PC-9 (cell line): ENCODE data around the gene MTMR3. TPM values are rescaled to one million over a fixed set of nuclear protein-coding genes. Genes with fewer than 3 reads are reported as not detected.

Experiments used
- BruUV-seq: library from RNA; stranded (reverse); fragments of 400-500 nt; replicated peaks from 2 replicates; lab custom pipeline; 2021; lab: Mats Ljungman, UMichigan
- CTCF ChIA-PET: fragments of 300-600 bp; sonication (Branson Sonifier 250); formaldehyde crosslinking; loops from one replicate; lab custom pipeline; 2022; ENCODE audit warnings: antibody characterized with exemption; lab: Charles Lee
- POLR2A ChIA-PET: fragments of 300-600 bp; sonication (Branson Sonifier 250); formaldehyde crosslinking; loops from one replicate; lab custom pipeline; 2022; ENCODE audit warnings: antibody characterized with exemption; ENCODE audit not compliant: unreplicated experiment; lab: Charles Lee
- DNase-seq, 2 experiments: peaks; one replicate each; pipeline versions ENCODE4 v3.0.0 to v3.0.0-alpha.2; 2015 to 2022; ENCODE audit warnings: mixed read lengths in 1 of 2
- H2AFZ ChIP-seq: fragments of 200-600 bp; sonication (generic); 2 replicates; pipeline ENCODE4 v1.8.1; 2017; ENCODE audit warnings: antibody characterized with exemption
- H3F3A ChIP-seq: fragments of 200-600 bp; sonication (generic); 2 replicates; pipeline ENCODE4 v1.8.1; 2017; ENCODE audit warnings: antibody characterized with exemption, mild to moderate bottlenecking, low read depth; ENCODE audit not compliant: insufficient read depth
- H3K27ac ChIP-seq: fragments of 200-600 bp; sonication (generic); 2 replicates; pipeline ENCODE4 v1.6.1; 2016; ENCODE audit warnings: mixed run types
- H3K27me3 ChIP-seq: fragments of 200-600 bp; sonication (generic); 2 replicates; pipeline ENCODE4 v1.6.1; 2016; ENCODE audit warnings: low read depth, mixed run types; ENCODE audit not compliant: insufficient read depth
- H3K36me3 ChIP-seq: fragments of 200-600 bp; sonication (generic); 2 replicates; pipeline ENCODE4 v1.6.1; 2016; ENCODE audit warnings: low read depth, mixed run types
- H3K4me1 ChIP-seq: fragments of 200-600 bp; sonication (generic); replicated peaks from 2 replicates; pipeline ENCODE4 v1.6.1; 2016; ENCODE audit warnings: mixed run types; ENCODE audit not compliant: insufficient read depth
- H3K4me2 ChIP-seq: fragments of 200-600 bp; sonication (generic); 2 replicates; pipeline ENCODE4 v1.6.1; 2017; ENCODE audit warnings: mixed run types
- H3K4me3 ChIP-seq: fragments of 200-600 bp; sonication (generic); 2 replicates; pipeline ENCODE4 v1.6.1; 2016; ENCODE audit warnings: mixed run types
- H3K79me2 ChIP-seq: fragments of 200-600 bp; sonication (generic); 2 replicates; pipeline ENCODE4 v1.6.1; 2017; ENCODE audit warnings: low read depth, mixed run types
- H3K9me2 ChIP-seq: fragments of 200-600 bp; sonication (generic); 2 replicates; pipeline ENCODE4 v1.8.1; 2017; ENCODE audit warnings: mild to moderate bottlenecking; ENCODE audit not compliant: insufficient read depth
- H3K9me3 ChIP-seq: fragments of 200-600 bp; sonication (generic); 2 replicates; pipeline ENCODE4 v1.8.1; 2016; ENCODE audit warnings: low read depth; ENCODE audit not compliant: insufficient read depth
- H4K20me1 ChIP-seq: fragments of 200-600 bp; sonication (generic); 2 replicates; pipeline ENCODE4 v1.8.1; 2017; ENCODE audit not compliant: insufficient read depth
- CTCF ChIP-seq: fragments of 200-600 bp; sonication (generic); conservative IDR thresholded peaks from 2 replicates; pipeline ENCODE4 v1.6.1; 2017; ENCODE audit warnings: mixed run types, antibody characterized with exemption, mild to moderate bottlenecking, moderate library complexity
- EZH2 ChIP-seq: fragments of 200-600 bp; sonication (generic); IDR thresholded peaks from 2 replicates; pipeline ENCODE4 v1.8.0; 2017; ENCODE audit warnings: antibody characterized with exemption, low read depth
- intact Hi-C: fragments of 100-400 bp; cut with micrococcal nuclease; formaldehyde crosslinking; loops from one replicate; pipeline ENCODE4 v1.10.0; 2022; ENCODE audit not compliant: unreplicated experiment
- total RNA-seq: library from RNA; stranded (reverse); gene quantifications from 2 replicates; pipeline ENCODE4 v1.2.3, GENCODE V29; 2021

MTMR3 gene
- total RNA-seq, 1 experiment from 2014 or later: 28.1 TPM

GRCh38 chr22:30025221-30025620, 142.2 kb downstream of the MTMR3 start:
- no peak overlapping the region for H3K27ac ChIP-seq
- POLR2A ChIA-PET: interaction anchor here (0.5 to 0.9 kb wide), 3 partner anchors 46 to 399 kb away, joined by 3 to 8 read pairs (median 4); no protein-coding TSS in a partner anchor
- intact Hi-C loops: loop anchor here (10.0 kb wide), 1 partner anchor 60 kb away; the partner anchor contains the start of gene HORMAD2

GRCh38 chr22:30026756-30027155, 143.8 kb downstream of the MTMR3 start:
- no peak for TF ChIP-seq EZH2
- no peak for TF ChIP-seq CTCF
- ChIA-PET POLR2A (no interaction called here), CTCF (no interaction called here)
- Histone ChIP-seq H3K36me3 (no peaks in the 10 kb centered on the region), H3K27ac (0 out of 2 replicates have a peak overlapping the region, but pooled peaks have one; percentile 2), H3F3A (no peaks in the 10 kb centered on the region), H3K9me2 (no peaks in the 10 kb centered on the region), H3K9me3 (no peaks in the 10 kb centered on the region), H2AFZ (no peak overlapping the region), H3K4me3 (no peak overlapping the region), H3K27me3 (no peaks in the 10 kb centered on the region), H3K79me2 (no peaks in the 10 kb centered on the region), H3K4me2 (no peak overlapping the region), H4K20me1 (no peaks in the 10 kb centered on the region), H3K4me1 (peaks cover 10% of the 10 kb centered on the region)
- BruUV-seq: no TSS peak
- no peak for DNase-seq
- intact Hi-C loops: loop anchor here (10.0 kb wide), 1 partner anchor 58 kb away; the partner anchor contains the start of gene HORMAD2

More at GRCh38 chr22:30025221-30025620, 142.2 kb downstream of the MTMR3 start:
- no peak for TF ChIP-seq CTCF
- no peak for TF ChIP-seq EZH2
- Histone ChIP-seq H2AFZ (no peak overlapping the region), H3K79me2 (no peaks in the 10 kb centered on the region), H3K9me2 (no peaks in the 10 kb centered on the region), H3K27me3 (no peaks in the 10 kb centered on the region), H4K20me1 (no peaks in the 10 kb centered on the region), H3K36me3 (no peaks in the 10 kb centered on the region), H3F3A (no peaks in the 10 kb centered on the region), H3K9me3 (no peaks in the 10 kb centered on the region), H3K4me2 (no peak overlapping the region), H3K4me1 (peaks cover 10% of the 10 kb centered on the region), H3K4me3 (no peak overlapping the region)
- CTCF ChIA-PET: no interaction called here
- DNase-seq: peak in 1 of 2 experiments; percentile 54
- no TSS peak for BruUV-seq

GRCh38 chr22:30027169-30027568, 144.2 kb downstream of the MTMR3 start:
- H3K9me2 ChIP-seq: no peaks in the 10 kb centered on the region
- DNase-seq: peak in 1 of 2 experiments; percentile 43
- no peaks in the 10 kb centered on the region for H3F3A ChIP-seq
- BruUV-seq: no TSS peak
- 0 out of 2 replicates have a peak overlapping the region, but pooled peaks have one; percentile 2 for H3K27ac ChIP-seq
- H3K27me3 ChIP-seq: no peaks in the 10 kb centered on the region
- no peak overlapping the region for H3K4me2 ChIP-seq
- no peaks in the 10 kb centered on the region for H4K20me1 ChIP-seq
- no peak for TF ChIP-seq CTCF
- H3K4me3 ChIP-seq: no peak overlapping the region
- H3K4me1 ChIP-seq: peaks cover 10% of the 10 kb centered on the region
- H2AFZ ChIP-seq: no peak overlapping the region
- ChIA-PET POLR2A (no interaction called here), CTCF (no interaction called here)
- intact Hi-C loops: loop anchor here (10.0 kb wide), 1 partner anchor 58 kb away; the partner anchor contains the start of gene HORMAD2
- H3K36me3 ChIP-seq: no peaks in the 10 kb centered on the region
- no peaks in the 10 kb centered on the region for H3K9me3 ChIP-seq
- H3K79me2 ChIP-seq: no peaks in the 10 kb centered on the region
